ENCODE data around the gene AP5B1.

AP5B1 gene

DNA sequence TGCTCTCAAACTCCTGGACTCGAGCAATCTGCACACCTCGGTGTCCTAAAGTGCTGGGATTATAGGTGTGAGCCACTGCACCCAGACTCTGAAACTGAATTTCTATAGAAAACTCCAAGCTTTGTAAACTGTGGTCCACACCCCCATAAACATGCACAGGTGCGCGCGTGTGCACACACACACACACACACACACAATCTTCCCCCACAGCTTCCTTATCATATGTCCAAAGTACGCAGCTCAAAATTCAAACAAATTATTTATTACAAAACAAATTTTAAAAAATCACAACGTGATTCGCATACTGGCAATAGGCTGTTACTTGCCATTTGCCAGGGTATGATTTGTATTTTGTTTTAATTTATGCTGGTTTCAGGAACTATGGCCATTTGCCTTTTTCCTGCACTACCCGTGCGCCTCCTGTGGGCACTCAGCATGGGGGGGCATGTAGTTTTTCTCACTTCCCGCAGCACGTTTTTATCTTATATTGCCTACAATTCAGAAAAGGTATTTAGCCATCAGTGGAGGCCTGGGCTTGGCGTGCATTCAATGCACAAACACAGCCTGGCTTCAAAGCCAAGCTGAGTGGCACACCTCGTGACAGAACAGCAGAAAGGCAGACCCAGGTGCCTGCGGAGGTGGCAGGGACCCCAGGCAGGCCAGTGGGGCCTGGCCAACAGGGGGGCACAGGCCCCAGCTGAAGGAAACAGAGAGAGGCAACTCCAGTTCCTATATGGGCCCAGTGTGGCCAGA is 42.2 kb upstream of the AP5B1 start:
- Histone ChIP-seq H2BK120ac (ENCODE audit: insufficient read depth, low read length, poor library complexity) (no peak overlapping the region), H4K91ac (ENCODE audit: low read depth, low read length) (no peak overlapping the region), H3K4ac (ENCODE audit: low read depth, low read length) (no peak overlapping the region), H2AFZ (ENCODE audit: insufficient read depth, low read length, poor library complexity) (no peak overlapping the region), H3K4me2 (ENCODE audit: low read length) (no peak overlapping the region), H4K12ac (ENCODE audit: low read depth, low read length) (no peak overlapping the region), H2BK12ac (ENCODE audit: low read length) (no peak overlapping the region), H3K36me3 (ENCODE audit: control insufficient read depth in 1 of 2, insufficient read depth in 2 of 2, low read length in 2 of 2) (no peaks in the 10 kb centered on the region), H2BK5ac (ENCODE audit: low read depth, low read length, poor library complexity) (no peak overlapping the region), H3K23ac (ENCODE audit: low read length) (no peak overlapping the region), H2AK5ac (ENCODE audit: low read length) (no peak overlapping the region), H3K18ac (ENCODE audit: low read length) (no peak overlapping the region), H3K79me2 (ENCODE audit: control insufficient read depth, insufficient read depth, low read length, poor library complexity) (no peaks in the 10 kb centered on the region), H3K27ac (ENCODE audit: low read depth, low read length) (no peak overlapping the region), H4K8ac (ENCODE audit: low read depth, low read length) (no peak overlapping the region), H3K14ac (ENCODE audit: low read length) (no peak overlapping the region), H3K79me1 (ENCODE audit: low read length) (peaks cover under 1% of the 10 kb centered on the region), H3K4me1 (ENCODE audit: control insufficient read depth in 1 of 2, insufficient read depth in 2 of 2, low read length in 2 of 2) (no peaks in the 10 kb centered on the region), H3K9ac (ENCODE audit: low read length) (no peak overlapping the region), H3K27me3 (ENCODE audit: insufficient read depth, low read length) (no peaks in the 10 kb centered on the region), H3K4me3 (ENCODE audit: low read depth, low read length) (no peak overlapping the region), H3K9me3 (ENCODE audit: insufficient read depth, low read depth, low read length) (no peaks in the 10 kb centered on the region)
- 100% methylated on average over 3 of the region's 15 CpGs for WGBS (ENCODE audit: extremely low coverage, insufficient coverage, insufficient read length)
- no peak for DNase-seq

- H3K79me1 ChIP-seq (ENCODE audit: low read length) = peaks cover 5% of the 10 kb centered on the region
- no peak overlapping the region for H3K4me3 ChIP-seq (ENCODE audit: low read depth, low read length)
- no peaks in the 10 kb centered on the region for H3K4me1 ChIP-seq (ENCODE audit: control insufficient read depth in 1 of 2, insufficient read depth in 2 of 2, low read length in 2 of 2)
- no peak overlapping the region for H2BK5ac ChIP-seq (ENCODE audit: low read depth, low read length, poor library complexity)
- no CpG with 5 or more reads among the region's 8 CpGs for WGBS (ENCODE audit: extremely low coverage, insufficient coverage, insufficient read length)
- H3K9ac ChIP-seq (ENCODE audit: low read length) = no peak overlapping the region
- H2AK5ac ChIP-seq (ENCODE audit: low read length) = no peak overlapping the region
- H3K4me2 ChIP-seq (ENCODE audit: low read length) = no peak overlapping the region
- H3K36me3 ChIP-seq (ENCODE audit: control insufficient read depth in 1 of 2, insufficient read depth in 2 of 2, low read length in 2 of 2) = no peaks in the 10 kb centered on the region
- H2AFZ ChIP-seq (ENCODE audit: insufficient read depth, low read length, poor library complexity) = no peak overlapping the region
- H3K14ac ChIP-seq (ENCODE audit: low read length) = no peak overlapping the region
- H4K91ac ChIP-seq (ENCODE audit: low read depth, low read length) = no peak overlapping the region
- DNase-seq = no peak
- no peak overlapping the region for H4K12ac ChIP-seq (ENCODE audit: low read depth, low read length)
- H2BK120ac ChIP-seq (ENCODE audit: insufficient read depth, low read length, poor library complexity) = no peak overlapping the region
- H3K27ac ChIP-seq (ENCODE audit: low read depth, low read length) = no peak overlapping the region
- no peak overlapping the region for H3K18ac ChIP-seq (ENCODE audit: low read length)
- no peak overlapping the region for H4K8ac ChIP-seq (ENCODE audit: low read depth, low read length)
- H3K79me2 ChIP-seq (ENCODE audit: control insufficient read depth, insufficient read depth, low read length, poor library complexity) = no peaks in the 10 kb centered on the region
- H3K27me3 ChIP-seq (ENCODE audit: insufficient read depth, low read length) = no peaks in the 10 kb centered on the region
- no peaks in the 10 kb centered on the region for H3K9me3 ChIP-seq (ENCODE audit: insufficient read depth, low read depth, low read length)
- no peak overlapping the region for H3K4ac ChIP-seq (ENCODE audit: low read depth, low read length)
- no peak overlapping the region for H3K23ac ChIP-seq (ENCODE audit: low read length)
- no peak overlapping the region for H2BK12ac ChIP-seq (ENCODE audit: low read length)
Observed at GRCh38 chr11:65821107-65821506, 40.3 kb upstream of the AP5B1 start.

- H3K18ac ChIP-seq (ENCODE audit: low read length) = peak overlapping the region; percentile 55
- H3K9me3 ChIP-seq (ENCODE audit: insufficient read depth, low read depth, low read length) = no peaks in the 10 kb centered on the region
- WGBS (ENCODE audit: extremely low coverage, insufficient coverage, insufficient read length) = no CpG with 5 or more reads among the region's 74 CpGs
- H4K8ac ChIP-seq (ENCODE audit: low read depth, low read length) = peak overlapping the region; percentile 28
- H2AFZ ChIP-seq (ENCODE audit: insufficient read depth, low read length, poor library complexity) = peak overlapping the region; percentile 30
- no peaks in the 10 kb centered on the region for H3K27me3 ChIP-seq (ENCODE audit: insufficient read depth, low read length)
- no peak overlapping the region for H3K4ac ChIP-seq (ENCODE audit: low read depth, low read length)
- H4K12ac ChIP-seq (ENCODE audit: low read depth, low read length) = peak overlapping the region; percentile 54
- peak overlapping the region; percentile 1 for H2BK120ac ChIP-seq (ENCODE audit: insufficient read depth, low read length, poor library complexity)
- H3K27ac ChIP-seq (ENCODE audit: low read depth, low read length) = peak overlapping the region; percentile 31
- no peaks in the 10 kb centered on the region for H3K36me3 ChIP-seq (ENCODE audit: control insufficient read depth in 1 of 2, insufficient read depth in 2 of 2, low read length in 2 of 2)
- no peak overlapping the region for H3K23ac ChIP-seq (ENCODE audit: low read length)
- peaks cover 9% of the 10 kb centered on the region for H3K79me1 ChIP-seq (ENCODE audit: low read length)
- no peaks in the 10 kb centered on the region for H3K79me2 ChIP-seq (ENCODE audit: control insufficient read depth, insufficient read depth, low read length, poor library complexity)
- peak overlapping the region; percentile 16 for H4K91ac ChIP-seq (ENCODE audit: low read depth, low read length)
- peak; percentile 95 to 99 for DNase-seq
- H3K4me3 ChIP-seq (ENCODE audit: low read depth, low read length) = peak overlapping the region; percentile 76
- no peak overlapping the region for H2AK5ac ChIP-seq (ENCODE audit: low read length)
- H3K4me2 ChIP-seq (ENCODE audit: low read length) = peak overlapping the region; percentile 62
- peak overlapping the region; percentile 1 for H2BK5ac ChIP-seq (ENCODE audit: low read depth, low read length, poor library complexity)
- H3K9ac ChIP-seq (ENCODE audit: low read length) = peak overlapping the region; percentile 42
- peak overlapping the region; percentile 43 for H3K14ac ChIP-seq (ENCODE audit: low read length)
- no peak overlapping the region for H2BK12ac ChIP-seq (ENCODE audit: low read length)
- peaks cover 0 to 4% of the 10 kb centered on the region in 2 experiments for H3K4me1 ChIP-seq (ENCODE audit: control insufficient read depth in 1 of 2, insufficient read depth in 2 of 2, low read length in 2 of 2)
Observed at GRCh38 chr11:65817835-65818680, 37.3 kb upstream of the AP5B1 start.

DNA sequence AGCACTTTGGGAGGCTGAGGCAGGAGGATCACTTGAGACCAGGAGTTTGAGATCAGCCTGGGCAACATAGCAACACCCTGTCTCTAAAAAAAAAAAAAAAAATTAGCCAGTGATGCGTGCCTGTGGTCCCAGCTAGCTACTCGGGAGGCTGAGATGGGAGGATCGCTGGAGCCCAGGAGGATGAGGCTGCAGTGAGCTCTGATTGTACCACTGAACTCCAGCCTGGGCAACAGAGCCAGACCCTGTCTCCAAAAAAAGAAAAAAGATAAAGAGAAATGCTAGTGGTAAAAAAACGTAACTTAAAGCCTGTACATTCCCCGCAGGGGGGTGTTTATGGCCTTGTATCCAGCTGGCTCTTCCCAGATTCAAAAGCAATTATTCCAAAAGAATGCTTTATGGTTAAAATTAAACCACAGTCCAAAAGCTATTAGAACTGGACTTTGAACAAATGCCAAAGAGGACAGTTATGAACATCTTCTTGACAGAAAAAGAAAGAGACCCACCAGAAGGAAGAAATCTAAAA is 36.6 kb upstream of the AP5B1 start:
- Histone ChIP-seq H2BK5ac (ENCODE audit: low read depth, low read length, poor library complexity) (no peak overlapping the region), H3K79me2 (ENCODE audit: control insufficient read depth, insufficient read depth, low read length, poor library complexity) (no peaks in the 10 kb centered on the region), H3K36me3 (ENCODE audit: control insufficient read depth in 1 of 2, insufficient read depth in 2 of 2, low read length in 2 of 2) (no peaks in the 10 kb centered on the region), H3K4me1 (ENCODE audit: control insufficient read depth in 1 of 2, insufficient read depth in 2 of 2, low read length in 2 of 2) (peaks cover 0 to 4% of the 10 kb centered on the region in 2 experiments), H3K27me3 (ENCODE audit: insufficient read depth, low read length) (no peaks in the 10 kb centered on the region), H3K4ac (ENCODE audit: low read depth, low read length) (peak overlapping the region; percentile 49), H3K27ac (ENCODE audit: low read depth, low read length) (no peak overlapping the region), H3K9ac (ENCODE audit: low read length) (no peak overlapping the region), H3K4me2 (ENCODE audit: low read length) (peak overlapping the region; percentile 62), H3K4me3 (ENCODE audit: low read depth, low read length) (no peak overlapping the region), H4K91ac (ENCODE audit: low read depth, low read length) (peak overlapping the region; percentile 83), H2BK120ac (ENCODE audit: insufficient read depth, low read length, poor library complexity) (peak overlapping the region; percentile 4), H2BK12ac (ENCODE audit: low read length) (no peak overlapping the region), H3K23ac (ENCODE audit: low read length) (no peak overlapping the region), H4K12ac (ENCODE audit: low read depth, low read length) (no peak overlapping the region), H3K18ac (ENCODE audit: low read length) (no peak overlapping the region), H2AK5ac (ENCODE audit: low read length) (no peak overlapping the region), H4K8ac (ENCODE audit: low read depth, low read length) (no peak overlapping the region), H2AFZ (ENCODE audit: insufficient read depth, low read length, poor library complexity) (no peak overlapping the region), H3K79me1 (ENCODE audit: low read length) (peaks cover 12% of the 10 kb centered on the region), H3K14ac (ENCODE audit: low read length) (no peak overlapping the region), H3K9me3 (ENCODE audit: insufficient read depth, low read depth, low read length) (no peaks in the 10 kb centered on the region)
- no CpG with 5 or more reads among the region's 5 CpGs for WGBS (ENCODE audit: extremely low coverage, insufficient coverage, insufficient read length)
- no peak for DNase-seq

Data from trophoblast cell (in vitro differentiated cells and primary cell).